Stimulated activated CD8-positive, alpha-beta memory T cell treated with anti-CD3 and anti-CD28 coated beads, Interleukin-15, amount 100 ng/mL, for 1 hour (primary cell): Measurements from ENCODE around the gene NXPE4.
"Not testable (repeated sequence)": the region's sequence is repeated elsewhere in the genome, so short reads cannot be mapped to it uniquely, and the experiment has no call there.

Experiments
- DNase-seq: peaks from one replicate; pipeline ENCODE4 v3.0.0-alpha.2; 2020; ENCODE audit warnings: low read depth

The NXPE4 gene

DNA sequence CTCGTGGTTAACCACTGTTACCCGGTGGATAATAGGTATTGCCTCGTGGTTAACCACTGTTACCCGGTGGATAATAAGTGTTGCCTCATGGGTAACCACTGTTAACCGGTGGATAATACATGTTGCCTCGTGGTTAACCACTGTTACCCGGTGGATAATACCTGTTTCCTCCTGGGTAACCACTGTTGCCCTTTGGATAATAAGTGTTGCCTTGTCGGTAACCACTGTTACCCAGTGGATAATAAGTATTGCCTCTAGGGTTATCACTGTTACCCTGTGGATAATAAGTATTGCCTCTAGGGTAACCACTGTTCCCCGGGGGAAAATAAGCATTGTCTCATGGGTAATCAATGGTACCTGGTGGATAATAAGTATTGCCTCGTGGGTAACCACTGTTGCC, 15.0 kb upstream of the NXPE4 start:
- no peak for DNase-seq

GRCh38 chr11:114609429-114609828, 13.8 kb upstream of the NXPE4 start:
- DNase-seq: no peak

- DNase-seq: not testable (repeated sequence)
Measured at GRCh38 chr11:114608605-114609004, 13.0 kb upstream of the NXPE4 start.

- DNase-seq: no peak
Measured at GRCh38 chr11:114607753-114608459, 12.3 kb upstream of the NXPE4 start.

- not testable (repeated sequence) for DNase-seq
Measured at GRCh38 chr11:114606802-114607075, 11.2 kb upstream of the NXPE4 start.

DNA sequence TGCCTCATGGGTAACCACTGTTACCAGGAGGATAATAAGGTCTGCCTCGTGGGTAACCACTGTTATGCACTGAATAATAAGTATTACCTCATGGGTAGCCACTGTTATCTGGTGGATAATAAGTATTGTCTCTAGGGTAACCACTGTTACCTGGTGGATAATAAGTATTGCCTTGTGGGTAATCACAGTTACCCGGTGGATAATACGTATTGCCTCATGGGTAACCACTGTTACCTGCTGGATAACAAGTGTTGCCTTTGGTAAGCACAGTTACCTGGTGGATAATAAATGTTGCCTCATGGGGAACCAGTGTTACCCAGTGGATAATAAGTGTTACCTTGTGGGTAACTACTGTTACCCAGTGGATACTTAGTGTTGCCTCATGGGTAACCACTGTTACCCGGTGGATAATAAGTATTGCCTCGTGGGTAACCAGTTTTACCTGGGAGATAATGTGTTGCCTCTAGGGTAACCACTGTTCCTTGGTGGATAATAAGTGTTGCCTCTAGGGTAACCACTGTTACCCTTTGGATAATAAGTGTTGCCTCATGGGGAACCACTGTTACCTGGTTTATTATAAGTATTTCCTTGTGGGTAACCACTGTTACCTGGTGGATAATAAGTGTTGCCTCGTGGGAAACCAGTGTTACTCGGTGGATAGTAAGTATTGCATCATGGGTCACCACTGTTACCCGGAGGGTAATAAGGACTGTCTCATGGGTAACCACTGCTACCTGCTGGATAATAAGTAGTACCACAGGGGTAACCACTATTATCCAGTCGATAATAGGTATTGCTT, 10.6 kb upstream of the NXPE4 start:
- DNase-seq: no peak

DNA sequence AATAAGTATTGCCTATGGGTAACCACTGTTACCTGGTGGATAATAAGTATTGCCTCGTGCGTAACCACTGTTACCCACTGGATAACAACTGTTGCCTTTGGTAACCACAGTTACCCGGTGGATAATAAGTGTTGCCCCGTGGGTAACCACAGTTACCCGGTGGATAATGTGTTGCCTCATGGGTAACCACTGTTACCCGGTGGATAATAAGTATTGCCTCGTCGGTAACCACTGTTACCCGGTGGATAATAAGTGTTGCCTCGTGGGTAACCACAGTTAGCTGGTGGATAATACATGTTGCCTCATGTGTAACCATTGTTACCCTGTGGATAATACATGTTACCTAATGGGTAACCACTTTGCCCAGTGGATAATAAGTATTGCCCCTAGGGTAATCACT, 9.8 kb upstream of the NXPE4 start:
- DNase-seq: no peak

DNA sequence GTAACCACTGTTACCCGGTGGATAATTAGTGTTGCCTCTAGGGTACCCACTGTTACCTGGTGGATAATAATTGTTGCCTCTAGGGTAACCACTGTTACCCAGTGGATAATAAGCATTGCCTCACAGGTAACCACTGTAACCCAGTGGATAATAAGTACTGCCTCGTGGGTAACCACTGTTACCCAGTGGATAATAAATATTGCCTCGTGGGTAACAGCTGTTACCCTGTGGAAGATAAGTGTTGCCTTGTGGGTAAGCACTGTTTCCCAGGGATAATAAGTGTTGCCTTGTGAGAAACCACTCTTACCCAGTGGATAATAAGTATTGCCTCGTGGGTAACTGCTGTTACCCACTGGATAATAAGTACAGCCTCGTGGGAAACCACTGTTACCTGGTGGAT, 9.3 kb upstream of the NXPE4 start:
- no peak for DNase-seq

DNA sequence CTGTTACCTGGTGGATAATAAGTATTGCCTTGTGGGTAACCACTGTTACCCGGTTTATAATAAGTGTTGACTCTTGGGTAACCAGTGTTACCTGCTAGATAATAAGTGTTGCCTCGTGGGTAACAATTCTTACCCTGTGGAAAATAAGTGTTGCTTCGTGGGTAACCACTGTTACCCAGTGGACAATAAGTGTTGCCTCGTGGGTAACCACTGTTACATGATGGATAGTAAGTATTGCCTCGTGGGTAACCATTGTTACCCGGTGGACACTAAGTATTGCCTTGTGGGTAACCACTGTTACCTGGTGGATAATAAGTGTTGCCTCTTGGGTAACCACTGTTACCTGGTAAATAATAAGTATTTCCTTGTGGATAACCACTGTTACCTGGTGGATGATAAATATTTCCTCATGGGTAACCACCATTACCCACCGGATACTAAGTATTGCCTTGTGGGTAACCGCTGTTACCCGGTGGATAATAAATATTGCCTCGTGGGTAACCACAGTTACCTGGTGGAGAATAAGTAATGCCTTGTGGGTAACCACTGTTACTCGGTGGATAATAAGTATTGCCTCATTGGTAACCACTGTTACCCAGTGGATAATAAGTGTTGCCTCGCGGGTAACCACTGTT, 8.7 kb upstream of the NXPE4 start:
- DNase-seq: no peak

- not testable (repeated sequence) for DNase-seq
Measured at GRCh38 chr11:114603151-114603550, 7.6 kb upstream of the NXPE4 start.

- no peak for DNase-seq
Measured at GRCh38 chr11:114598461-114598860, 2.9 kb upstream of the NXPE4 start.

DNA sequence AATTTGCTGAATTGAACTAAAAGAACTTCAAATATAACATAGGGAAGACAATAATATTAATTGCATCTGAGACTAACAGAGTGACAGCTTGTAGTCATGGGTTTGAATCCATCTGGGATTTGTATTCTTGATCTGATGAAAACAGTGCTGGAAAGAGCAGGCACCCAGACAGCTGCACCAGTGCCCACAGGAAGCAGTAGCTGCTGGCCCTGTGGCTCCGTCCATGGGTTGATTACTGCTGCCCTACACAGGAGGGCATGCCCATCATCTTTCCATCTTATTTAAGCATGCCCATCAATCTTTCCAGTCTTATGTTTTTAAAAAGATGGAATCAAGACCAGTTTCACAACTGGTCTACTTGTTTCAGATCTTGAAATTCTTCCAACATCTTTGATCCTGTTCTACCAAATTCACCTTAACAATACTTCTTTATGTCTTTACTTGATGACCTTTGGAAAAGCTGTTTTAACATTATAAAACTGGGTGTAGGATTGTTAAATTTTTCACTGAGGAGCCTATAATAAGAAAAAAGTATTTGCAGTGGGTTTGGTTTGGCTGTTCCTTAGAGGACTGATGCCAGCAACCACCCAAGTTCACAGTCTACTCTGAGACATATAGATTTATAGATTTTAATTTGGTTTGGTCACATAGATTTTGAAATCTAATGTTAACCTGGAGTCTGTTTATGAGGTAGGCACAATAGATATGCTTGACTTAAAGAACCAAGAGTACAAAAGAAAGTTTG, 761 bp upstream of the NXPE4 start:
- no peak for DNase-seq

DNA sequence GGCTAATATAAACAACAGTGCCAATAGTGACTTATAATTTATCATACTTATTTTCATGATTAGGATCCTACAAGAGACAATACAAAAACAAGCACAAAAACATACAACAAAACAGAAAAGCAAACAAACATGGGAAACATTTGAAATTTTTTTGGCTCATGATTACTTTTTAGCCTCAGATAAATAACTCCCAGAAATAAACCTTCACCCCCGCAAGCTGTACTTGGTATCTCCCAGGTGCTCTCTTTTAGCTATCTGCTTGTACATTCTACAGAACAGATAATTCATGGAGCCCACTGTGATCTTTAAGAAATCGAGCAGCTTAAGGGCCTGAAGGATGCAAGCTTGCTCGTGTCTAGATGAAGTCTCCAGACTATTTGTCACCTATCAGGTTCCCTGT, 883 bp downstream of the NXPE4 start:
- no peak for DNase-seq

DNA sequence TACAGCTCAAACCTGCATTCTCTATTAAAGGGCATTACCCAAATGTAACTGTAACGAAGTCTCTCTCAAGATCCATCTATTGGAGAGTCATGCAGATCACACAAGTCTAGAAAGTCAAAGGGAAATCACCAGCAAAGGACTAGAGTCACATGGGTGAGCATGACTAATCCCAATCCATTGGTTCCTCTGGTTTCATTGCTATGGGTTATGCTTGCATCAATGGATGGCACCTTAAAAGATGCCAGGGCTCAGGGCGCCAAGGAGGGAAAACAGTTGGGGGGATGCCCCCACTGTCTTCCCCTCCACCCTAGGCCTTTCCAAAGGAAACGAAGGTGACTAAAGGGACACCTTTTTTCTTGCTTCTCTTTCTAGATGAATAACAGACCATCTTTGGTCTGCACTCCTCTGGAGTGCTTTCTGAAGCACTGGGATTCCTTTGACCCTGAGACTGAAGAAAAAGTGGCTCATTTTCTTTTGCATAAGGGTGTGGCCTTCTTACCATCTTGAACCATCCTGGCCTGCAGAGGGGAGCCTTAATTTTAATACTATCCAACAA, 8.1 kb downstream of the NXPE4 start:
- no peak for DNase-seq

DNA sequence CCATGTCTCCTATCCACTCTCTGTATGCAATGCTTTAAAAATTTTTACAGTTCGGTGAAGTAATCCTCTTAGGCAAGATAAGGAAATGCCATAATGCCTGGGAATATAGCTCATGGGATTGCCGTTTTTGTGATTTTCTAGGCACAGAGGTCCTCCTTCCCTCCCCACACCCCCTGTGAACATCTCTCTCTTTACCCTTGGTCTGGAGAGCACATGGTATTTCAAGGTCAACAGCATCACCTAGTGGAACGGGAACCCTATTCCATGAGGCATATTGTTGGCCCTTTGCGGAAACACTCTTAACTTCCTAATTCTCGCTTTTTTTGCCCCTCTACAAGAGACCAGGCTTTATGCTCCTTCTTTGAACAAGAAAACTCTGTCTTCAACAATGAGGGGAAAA, 8.8 kb downstream of the NXPE4 start:
- no peak for DNase-seq

DNA sequence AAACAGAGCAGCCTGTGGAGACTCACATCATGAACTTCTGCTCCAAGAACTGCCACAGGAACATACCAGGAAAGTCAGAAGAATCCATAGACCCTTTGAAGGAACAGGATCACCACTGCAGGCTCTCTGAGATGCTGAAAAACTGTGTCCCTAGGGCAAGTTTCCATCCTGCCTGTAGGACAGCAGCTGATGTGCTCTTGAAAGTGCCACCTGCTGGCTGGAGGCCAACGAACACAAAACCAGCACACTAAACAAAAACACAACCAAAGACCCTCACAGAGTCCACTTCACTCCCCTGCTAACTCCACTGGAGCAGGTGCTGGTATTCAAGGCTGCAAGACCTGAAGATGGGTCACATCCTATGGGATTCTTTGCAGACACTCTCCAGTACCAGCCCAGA, 23.9 kb downstream of the NXPE4 start:
- DNase-seq: no peak

DNA sequence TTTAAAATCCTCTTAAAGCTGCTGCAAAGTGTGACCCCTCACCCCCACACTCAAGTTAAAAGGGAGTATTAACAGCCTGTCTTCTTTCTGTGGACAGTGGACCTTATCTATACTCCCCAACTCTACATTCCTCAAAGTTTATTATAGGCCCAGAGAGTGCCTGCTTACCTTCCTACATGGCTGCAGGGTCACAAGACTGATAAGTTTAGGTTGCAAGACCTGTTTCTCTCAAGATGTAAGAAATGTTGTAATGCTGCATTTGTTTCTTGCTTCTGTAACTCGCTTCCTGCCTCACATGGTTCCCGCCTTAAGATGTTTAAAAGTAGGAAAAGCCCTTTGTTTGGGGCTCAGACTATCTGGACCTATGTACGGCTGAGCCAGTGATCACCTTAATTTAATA, 25.8 kb downstream of the NXPE4 start:
- no peak for DNase-seq

- DNase-seq: no peak
Measured at GRCh38 chr11:114566276-114566675, 29.3 kb downstream of the NXPE4 start.

GRCh38 chr11:114564831-114565230, 30.8 kb downstream of the NXPE4 start:
- no peak for DNase-seq

GRCh38 chr11:114563077-114563476, 32.5 kb downstream of the NXPE4 start:
- no peak for DNase-seq

DNA sequence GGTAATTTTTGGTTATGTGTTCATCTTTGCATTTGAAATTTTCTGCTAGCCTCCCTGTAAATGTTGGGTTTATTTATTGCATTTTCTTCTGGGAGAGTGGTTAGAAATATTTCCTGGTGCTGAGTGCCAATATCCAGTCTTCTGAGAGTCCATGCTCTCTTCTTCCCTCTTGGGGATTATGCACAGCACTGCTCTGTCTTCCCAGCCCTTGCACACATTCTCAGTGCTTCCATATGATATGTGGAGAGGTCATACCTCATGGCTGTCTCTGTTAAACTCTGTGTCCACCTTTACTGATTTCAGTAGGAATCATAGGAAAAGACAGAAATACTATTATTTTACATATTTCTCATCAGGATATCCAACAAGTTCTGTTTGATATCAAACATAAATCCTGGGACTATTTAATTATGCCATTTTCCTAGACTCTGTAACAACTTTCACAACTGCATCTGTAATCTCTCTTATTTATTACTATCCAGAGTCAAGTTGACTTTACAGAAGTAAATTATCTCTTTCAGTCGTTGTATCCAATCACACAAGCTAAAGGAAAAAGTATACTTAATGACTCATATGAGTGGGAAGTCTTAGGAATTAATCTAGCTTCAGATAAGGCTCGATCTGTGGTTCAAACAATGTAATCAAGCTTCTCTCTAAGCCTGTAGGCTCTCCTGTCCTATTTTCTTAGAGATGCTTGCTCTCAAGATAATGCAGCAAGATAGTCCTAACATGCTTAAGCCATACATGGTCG, 33.2 kb downstream of the NXPE4 start:
- DNase-seq: no peak
